HG02884 (cell line): ENCODE measurements around the gene SDSL.

Experiments used
- ATAC-seq: cut with Tn5 transposase; IDR thresholded peaks from one replicate; pipeline ENCODE4 v1.9.1; 2021; ENCODE audit warnings: mild to moderate bottlenecking, moderate library complexity; ENCODE audit not compliant: unreplicated experiment

The SDSL gene

DNA sequence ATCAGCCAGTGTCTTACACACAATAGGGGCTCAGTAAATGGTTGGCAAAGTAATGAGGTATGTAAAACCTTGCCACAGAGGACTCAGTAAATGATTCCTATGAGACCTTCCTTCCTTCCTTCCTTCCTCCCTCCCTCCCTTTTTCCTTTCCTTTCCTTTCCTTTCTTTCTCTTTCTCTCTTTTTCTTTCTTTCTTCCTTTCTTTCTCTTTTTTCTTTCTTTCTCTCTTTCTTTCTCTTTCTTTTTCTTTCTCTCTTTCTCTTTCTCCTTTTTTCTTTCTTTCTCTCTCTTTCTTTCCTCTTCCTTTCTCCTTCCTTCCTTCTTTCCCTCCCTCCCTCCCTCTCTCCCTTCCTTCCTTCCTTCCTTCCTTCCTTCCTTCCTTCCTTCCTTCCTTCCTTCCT, 26.0 kb upstream of the SDSL start:
- no peak for ATAC-seq

DNA sequence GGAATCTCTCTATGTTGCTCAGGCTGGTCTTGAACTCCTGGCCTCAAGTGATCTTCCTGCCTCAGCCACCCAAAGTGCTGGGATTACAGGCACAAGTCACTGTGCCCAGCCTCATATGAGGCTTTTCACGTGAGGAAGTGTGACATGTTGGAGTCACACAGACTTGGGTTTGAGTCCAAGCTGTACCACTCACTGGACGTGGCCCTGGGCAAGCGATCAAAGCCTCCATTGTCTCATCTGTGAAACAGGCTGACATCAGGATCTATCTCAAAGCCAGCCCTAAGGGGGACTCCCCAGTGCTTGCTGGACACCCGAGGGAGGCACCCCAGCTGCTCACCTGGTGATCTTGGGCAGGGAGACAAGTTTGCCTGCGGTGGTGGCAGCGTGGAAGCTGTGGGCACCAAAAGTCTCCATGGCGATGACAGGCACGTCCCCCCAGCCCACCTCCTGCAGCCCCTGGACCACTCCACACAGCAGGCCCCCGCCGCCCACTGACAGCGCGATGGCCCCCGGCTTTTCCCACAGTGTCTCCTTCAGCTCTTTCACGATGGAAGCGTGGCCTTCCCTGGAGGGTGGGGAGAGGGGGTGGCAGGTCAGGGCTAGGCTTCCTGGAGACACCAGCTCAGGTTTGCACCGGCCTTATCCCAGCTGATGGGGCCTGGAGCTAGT, 25.2 kb upstream of the SDSL start:
- ATAC-seq: no peak

DNA sequence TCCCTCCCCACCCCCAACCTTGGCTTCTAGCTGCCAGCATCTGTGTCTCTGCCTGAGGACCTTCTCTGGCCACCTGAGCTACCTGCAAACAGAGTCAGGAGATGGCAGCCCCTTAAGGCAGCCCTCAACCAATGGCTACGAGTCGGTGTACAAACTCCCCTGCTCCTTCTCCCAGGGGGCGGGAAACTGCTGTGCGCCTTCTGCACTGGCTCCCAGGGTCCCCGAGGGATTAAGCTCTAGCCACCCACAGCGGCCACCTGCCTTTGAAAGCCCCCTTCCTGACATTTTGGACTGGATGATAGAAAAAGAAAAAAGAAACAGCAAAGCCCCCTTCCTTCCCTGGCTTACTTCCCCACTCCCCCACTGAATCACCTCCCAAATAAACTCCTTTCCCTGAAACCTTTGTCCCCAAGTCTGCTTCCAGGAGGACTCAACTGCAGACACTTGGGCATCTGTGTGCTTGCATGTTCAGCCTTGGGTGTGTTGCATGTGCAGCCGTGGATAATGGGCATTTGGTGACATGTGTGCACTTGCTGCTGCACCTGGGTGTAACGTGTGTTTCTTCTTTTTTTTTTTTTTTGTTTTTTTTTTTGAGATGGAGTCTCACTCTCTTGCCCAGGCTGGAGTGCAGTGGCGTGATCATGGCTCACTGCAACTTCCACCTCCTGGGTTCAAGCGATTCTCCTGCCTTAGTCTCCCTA, 24.5 kb upstream of the SDSL start:
- ATAC-seq: no peak

DNA sequence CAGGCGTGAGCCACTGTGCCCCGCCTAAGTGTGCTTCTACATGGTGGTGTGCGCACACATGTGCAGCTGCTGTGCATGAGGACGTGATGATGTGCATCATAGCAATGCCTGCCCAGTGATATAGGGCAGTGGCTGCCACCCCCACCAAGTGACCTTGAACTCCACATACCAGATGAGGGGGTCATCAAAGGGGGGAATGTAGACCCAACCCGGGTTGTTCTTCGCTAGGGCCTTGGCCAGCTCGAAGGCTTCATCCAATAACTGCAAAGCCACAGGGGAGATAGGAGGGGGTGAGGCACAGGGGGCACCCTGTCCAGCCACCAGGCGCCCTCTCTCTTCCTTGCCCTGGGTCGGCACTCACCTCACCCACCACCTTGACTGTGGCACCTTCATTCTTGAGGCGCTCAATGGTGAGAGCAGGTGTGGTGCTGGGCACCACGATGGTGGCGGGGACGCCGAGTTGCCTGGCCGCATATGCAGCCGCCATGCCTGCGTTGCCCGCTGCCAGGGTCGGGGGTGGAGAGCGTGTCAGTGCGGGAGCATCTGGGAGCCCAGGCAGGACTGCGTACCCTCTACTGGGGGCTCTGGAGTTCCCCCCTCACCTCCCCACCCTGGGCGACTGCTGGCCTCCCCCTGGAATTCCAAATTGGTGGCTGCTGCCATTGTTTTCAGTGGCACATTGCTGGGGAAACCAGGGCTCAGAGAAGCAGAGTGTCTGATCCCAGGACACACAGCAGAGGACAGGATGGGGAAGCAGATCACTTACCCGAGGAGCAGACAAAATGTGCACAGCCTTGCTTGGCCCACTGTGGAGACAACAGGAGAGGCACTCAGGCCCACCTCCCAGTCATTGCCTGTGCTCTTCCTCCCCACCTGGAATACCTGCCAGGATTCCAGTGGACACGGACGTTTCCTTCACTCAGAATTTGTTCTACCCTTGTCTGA, 23.6 kb upstream of the SDSL start:
- no peak for ATAC-seq

DNA sequence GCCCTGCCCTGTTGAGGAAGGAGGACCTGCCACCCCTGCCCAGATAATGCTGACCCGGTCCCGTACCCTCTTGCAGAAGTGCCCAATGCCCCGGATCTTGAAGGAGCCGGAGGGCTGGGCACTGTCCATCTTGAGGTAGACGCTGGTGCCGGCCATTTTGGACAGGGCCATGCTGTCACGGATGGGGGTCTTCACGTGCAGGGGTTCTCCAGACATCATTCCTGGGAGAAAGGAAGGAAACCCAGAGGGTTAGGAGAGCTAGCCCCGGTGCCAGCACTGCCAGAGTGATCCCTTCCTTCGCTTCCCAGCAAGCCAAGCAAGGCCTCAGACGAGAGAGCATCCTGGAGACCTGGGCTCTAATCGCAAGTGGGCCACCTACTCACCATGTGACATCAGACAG, 22.7 kb upstream of the SDSL start:
- no peak for ATAC-seq

DNA sequence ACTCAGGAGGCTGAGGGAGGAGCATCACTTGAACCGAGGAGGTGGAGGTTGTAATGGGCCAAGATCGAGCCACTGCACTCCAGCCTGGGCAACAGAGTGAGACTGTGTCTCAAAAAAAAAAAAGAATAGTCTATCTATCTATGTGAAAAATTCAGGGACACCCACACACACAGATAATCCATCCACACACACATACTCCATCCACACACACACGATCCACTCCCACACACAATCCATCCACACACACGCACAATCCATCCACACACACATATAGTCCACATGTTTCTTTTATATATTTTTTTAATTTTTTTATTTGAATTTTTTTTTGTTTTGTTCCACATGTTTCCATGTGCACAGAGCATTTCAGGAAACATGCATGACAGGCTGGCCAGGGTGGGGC, 21.8 kb upstream of the SDSL start:
- no peak for ATAC-seq

DNA sequence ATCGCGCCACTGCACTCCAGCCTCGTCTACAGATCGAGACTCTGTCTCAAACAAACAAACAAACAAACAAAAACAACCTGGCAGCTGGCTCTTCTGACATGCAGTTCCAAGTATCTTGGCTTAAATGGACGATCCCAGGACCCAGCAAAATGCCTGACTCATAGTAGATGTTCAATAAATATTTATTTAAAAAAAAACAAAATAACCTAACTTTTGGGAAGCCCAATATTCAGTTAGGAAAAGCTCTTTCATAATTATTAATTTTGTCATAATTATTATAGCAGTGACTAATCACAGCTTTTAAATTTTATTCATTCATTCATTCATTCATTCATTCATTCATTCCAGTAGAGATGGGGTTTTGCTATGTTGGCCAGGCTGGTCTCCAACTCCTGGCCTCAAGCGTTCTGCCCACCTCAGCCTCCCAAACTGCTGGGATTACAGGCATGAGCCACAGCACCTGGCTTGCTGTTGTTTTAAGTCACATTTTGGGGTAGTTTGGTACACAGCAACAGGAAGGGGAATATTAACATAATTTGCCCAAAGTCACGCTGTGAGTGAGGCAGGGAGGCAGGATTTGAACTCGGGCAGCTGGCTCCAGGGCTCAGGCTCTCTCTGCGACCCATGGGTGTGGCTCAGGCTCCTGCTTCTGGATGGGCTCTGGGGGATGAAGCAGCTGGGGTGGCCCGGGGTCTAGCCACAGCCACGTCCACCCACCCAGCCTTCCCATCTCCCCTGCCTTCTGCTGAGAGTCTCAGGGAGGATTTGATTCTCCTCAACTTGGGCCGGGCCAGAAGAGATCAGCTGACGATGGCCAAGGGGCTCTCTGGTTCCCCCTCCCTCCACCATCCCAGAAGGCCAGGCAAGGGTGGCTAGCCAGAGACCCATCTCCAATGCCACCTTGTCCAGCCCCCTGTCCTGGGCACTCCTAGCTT, 20.8 kb upstream of the SDSL start:
- ATAC-seq: no peak

DNA sequence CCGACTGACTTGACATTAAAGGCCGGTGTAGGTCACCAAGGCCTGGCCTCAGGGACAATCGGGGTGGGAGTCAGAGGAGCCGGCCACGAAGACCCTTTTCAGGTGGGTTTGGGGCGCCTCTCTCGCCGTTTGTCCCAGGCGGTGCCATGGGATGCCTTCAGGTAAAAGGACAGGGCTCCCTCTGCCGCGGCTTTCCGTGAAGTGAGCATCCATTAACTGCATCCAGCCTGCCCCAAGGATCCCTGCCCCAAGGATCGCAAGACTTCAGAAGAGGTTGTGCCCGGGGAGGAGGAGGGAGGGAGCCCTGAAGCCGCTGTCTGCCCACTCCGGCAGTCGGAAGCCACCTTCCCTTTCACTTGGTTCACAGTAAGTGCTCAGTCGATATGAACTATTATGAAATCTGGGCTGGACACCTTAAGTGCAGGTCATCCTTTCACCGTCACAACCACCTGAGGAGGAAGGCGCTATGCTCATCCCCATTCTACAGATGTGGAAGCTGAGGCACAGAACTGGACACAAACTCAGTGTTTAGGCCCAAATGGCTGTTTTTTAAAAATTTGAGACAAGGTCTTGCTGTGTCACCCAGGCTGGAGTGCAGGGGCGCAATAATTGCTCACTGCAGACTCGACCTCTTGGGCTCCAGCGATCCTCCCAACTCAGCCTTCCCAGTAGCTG, 19.5 kb upstream of the SDSL start:
- ATAC-seq: no peak

DNA sequence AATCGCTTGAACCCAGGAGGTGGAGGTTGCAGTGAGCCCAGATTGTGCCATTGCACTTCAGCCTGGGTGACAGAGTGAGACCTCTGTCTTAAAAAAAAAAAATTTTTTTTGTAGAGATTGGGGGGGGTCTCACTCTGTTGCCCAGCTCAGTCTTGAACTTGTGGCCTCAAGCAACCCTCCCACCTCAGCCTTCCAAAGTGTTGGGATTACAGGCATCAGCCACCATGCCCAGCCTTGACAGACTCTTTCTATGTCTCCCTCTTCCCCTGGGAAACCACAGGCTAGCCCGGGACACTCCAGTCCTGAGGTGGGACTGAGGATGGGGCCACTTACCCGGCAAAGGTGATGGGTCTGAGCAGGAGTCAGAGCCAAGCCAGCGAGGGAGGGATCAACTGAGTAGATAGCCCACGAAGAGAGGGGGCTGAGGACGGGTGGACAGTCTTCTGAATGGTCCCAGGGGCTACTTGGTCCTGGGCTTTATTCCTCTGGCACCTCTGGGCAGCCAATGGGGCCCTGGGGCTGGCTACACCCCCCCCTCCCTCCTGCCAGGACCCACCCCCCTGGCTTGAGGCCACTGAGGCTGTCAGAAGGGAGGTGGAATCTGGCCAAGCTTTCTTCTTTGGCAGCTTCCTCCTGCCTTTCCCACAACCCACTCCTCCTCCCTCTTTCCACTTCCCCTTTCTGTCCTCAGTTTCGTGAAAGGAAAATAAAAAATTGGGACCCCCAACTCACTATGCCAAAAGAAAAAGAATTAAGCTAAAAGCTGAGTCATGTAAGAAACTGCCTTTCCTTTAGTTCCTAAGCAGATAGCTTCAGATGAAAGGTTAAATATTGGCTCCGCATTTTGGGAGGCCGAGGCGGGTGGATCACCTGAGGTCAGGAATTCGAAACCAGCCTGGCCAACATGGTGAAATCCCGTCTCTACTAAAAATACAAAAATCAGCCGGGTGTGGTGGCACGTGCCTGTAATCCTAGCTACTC, 18.5 kb upstream of the SDSL start, which contains the start of gene SDS:
TSS of gene SDS (minus strand) at position 453 of the 981 bp plus-strand sequence. CDS start 4,179 bp downstream, outside the sequence.
- no peak for ATAC-seq

DNA sequence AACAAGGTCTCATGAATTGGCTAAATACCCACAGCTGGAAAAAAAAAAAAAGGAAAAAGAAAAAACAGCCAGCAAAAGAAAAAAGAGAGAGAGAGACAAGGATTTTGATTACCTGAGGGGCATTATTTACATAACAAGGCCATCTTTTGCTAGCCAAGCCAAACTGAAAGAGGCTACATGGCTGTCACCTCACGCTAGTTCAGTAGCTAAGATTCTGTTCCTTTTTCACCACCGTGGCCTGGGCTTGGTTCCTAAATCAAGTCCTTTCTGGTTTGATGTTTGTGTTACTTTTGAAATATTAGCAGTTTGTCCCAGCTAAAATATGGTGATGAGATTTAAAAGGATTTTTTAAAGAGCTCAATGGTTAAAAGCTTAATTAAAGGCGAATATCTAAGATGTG, 16.5 kb upstream of the SDSL start:
- ATAC-seq: no peak

DNA sequence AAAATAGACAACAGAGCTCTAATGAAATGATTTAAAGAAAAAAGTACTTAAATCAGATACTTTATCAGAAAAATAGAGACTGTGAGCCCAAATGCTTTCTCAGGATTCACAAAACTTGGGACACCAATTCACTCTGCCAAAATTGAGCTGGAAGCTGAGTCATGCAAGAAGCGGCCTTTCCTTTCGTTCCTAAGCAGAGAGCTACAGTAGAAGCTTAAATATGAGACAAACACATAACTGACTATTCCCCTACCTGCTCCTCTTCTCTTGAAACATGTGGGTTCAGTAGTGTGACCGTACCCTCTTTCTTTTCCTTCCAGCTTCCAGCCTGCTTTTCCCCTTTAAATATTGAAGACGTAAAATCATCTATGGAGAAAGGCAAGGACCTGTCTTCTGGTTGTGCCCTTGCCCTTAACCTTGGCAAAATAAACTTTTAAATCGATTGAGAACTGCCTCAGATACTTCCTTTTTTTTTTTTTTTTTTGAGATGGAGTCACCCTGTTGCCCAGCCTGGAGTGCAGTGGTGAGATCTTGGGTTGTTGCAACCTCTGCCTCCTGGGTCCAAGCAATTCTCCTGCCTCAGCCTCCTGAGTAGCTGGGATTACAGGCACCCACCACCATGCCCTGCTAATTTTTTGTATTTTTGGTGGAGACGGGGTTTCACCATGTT, 14.1 kb upstream of the SDSL start:
- ATAC-seq: no peak

DNA sequence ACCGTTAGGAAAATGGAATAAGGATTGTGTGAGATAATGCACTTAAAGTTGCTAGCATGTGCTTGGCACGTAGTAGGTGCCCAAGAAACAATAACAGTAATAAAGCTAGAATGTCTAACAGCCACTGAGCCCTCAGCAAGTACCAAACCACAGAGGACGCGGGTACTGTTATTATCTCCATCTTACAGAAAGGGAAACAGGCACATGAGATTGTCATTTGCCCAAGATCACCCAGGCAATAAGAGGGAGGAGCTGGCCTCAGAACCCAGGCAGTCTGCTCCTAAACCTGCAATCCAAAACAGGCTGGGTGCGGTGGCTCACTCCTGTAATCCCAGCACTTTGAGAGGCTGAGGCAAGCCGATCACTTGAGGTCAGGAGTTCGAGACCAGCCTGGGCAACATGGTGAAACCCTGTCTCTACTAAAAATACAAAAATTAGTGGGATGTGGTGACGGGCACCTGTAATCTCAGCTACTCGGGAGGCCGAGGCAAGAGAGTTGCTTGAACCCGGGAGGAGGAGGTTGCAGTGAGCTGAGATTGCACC, 13.4 kb upstream of the SDSL start:
- no peak for ATAC-seq

DNA sequence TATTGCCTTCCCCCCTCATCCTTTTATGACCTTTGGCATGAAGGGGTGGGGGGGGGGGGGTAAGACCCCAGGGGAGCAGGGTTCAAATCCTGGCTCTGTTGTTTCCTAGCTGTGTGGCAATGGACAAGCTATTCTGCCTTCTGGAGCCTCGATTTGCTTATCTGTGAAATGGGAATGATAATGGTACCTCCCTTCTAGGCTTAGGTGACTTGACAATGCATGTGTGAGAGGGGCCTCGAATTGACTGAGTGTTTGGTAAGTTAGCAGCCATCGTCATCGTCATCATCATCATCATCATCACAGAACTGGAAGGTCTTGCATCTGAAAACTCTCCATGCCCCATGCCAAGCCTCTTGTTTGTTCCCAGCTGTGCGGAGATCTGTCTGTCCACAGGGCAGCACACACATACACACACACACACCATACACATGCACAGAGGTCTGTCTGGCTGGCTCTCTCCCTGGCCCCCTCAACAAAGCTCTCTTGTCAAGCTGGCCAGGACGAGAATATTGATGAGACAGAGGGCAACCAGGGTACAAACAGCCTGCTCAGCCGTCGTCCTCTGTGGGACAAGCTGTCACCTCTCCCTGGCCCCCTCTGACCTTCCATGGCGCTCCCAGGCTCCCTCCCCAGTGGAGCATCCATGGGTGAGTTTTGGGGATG, 12.6 kb upstream of the SDSL start:
- ATAC-seq: no peak

DNA sequence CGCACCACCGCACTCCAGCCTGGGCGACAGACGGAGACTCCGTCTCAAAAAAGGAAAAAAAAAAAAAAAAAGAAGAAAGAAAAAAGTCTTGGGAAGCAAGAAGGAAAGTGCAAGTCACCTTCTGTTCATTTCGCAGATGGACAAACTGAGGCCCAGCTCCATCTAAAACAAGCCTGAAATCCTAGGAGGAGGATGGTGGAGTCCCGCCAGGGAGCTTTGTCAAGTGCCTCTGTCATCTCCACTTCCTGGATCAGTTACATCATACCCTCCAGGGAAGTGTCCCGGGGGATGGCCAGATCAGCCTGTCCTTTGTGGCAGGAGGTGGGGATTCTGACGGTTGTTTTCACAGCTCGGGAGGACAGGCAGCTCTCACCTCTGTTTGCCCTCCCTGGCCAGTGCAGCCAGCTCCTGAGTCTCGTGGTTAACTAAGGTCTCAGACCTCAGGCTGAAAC, 8.7 kb upstream of the SDSL start:
- ATAC-seq: no peak

DNA sequence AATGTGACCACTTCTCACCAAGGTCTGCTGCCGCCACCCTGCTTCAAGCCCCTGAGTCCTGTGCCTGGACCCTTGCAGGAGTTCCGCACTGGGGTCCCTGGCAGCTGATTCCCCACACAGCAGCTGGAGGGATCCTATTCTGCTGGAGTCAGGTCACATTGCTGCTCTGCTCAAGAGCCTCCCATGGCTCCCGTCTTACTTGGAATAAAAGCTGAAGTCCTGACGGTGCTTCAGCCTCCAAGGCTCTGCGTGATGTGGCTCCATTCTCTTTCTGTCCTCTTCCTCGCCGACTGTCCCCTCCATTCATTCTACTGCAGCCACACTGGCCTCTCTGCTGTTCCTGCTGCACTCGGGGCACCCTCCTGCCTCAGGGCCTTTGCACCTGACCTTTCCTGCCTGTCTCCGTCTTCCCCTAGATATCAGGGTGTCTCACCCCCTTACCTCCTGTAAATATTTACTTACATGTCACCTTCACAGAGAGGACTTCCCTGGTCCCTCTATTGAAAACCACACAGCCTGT, 7.6 kb upstream of the SDSL start:
- ATAC-seq: no peak

DNA sequence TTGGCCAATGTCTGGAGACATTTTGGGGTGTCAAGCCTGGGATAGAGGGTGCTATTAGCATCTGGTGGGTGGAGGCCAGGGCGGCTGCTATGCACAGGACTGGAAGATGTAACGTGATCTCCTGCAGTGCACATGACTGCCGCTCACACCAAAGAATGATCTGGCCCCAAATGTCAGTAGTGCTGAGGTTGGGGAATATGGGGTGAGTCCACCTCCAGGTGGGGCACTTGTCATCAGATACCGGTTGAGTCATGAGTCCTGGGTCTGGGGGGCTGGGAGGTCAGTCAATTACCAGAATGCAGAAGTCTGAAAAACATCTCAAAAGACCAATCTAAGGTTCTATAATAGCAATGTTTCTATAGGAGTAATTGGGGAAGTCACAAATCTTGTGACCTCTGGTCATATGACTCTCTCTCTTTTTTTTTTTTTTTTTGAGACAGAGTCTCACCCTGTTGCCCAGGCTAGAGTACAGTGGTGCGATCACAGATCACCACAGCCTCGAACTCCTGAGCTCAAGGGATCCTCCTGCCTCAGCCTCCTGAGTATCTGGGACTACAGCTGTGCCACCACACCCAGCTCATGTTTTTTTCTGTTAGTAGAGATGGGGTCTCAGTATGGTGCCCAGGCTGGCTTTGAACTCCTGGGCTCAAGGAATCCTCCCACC, 6.0 kb upstream of the SDSL start:
- ATAC-seq: no peak
